Transverse colon (tissue), 3 donors: ENCODE results near the gene DLAT.

Experiments used
- POLR2A ChIP-seq: fragments of 450-650 bp; IDR thresholded peaks from one replicate; pipeline ENCODE4 v1.6.1; 2016; ENCODE audit warnings: antibody characterized with exemption, mild to moderate bottlenecking, moderate library complexity
- TF ChIP-seq, protein P1 (sequence below), 5 experiments: fragments of 200-600 bp in 3 of 5; fragments of 450-650 bp in 2 of 5; sonication (generic) in 3 of 5; IDR thresholded peaks; 1 replicate in 2 of 5; 2 replicates in 3 of 5; pipeline ENCODE4 v1.5.1; 2016 to 2017; ENCODE audit warnings: antibody characterized with exemption in 5 of 5, inconsistent platforms in 3 of 5, mild to moderate bottlenecking in 2 of 5, moderate library complexity in 1 of 5

DNA sequence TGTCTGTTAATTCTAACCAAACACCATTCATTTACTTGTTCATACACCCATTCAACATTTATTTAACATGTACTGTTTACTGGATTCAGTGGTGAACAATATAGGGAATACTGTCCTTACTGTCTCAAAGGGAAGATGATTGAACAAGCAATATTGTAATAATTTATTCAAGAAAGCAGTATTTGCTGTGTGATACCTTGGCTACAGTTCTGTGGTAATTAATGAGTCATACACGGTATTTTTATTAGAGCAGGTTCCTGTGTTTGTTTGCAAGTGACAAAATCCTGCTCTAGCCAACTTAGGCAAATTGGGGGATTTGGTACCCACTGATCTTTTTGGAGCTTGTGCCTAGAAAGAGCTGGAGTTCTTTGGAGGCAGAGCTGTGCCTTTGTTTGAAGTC, 32.9 kb downstream of the DLAT start:
- TF ChIP-seq POLR2A, result no peak
- TF ChIP-seq, protein P1, sequence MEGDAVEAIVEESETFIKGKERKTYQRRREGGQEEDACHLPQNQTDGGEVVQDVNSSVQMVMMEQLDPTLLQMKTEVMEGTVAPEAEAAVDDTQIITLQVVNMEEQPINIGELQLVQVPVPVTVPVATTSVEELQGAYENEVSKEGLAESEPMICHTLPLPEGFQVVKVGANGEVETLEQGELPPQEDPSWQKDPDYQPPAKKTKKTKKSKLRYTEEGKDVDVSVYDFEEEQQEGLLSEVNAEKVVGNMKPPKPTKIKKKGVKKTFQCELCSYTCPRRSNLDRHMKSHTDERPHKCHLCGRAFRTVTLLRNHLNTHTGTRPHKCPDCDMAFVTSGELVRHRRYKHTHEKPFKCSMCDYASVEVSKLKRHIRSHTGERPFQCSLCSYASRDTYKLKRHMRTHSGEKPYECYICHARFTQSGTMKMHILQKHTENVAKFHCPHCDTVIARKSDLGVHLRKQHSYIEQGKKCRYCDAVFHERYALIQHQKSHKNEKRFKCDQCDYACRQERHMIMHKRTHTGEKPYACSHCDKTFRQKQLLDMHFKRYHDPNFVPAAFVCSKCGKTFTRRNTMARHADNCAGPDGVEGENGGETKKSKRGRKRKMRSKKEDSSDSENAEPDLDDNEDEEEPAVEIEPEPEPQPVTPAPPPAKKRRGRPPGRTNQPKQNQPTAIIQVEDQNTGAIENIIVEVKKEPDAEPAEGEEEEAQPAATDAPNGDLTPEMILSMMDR (IDR thresholded peaks at IDR 0.05), result no peak
